ENCODE measurements around the gene SLC16A9. TPM values are rescaled to one million over a fixed set of nuclear protein-coding genes. Genes with fewer than 3 reads are reported as not detected.

SLC16A9 gene
- total and polyA plus RNA-seq, 2 donors (not counting 3 experiments of a cell fraction or from before 2014, with no cell fraction given), result 0.35 TPM; not detected in 1

DNA sequence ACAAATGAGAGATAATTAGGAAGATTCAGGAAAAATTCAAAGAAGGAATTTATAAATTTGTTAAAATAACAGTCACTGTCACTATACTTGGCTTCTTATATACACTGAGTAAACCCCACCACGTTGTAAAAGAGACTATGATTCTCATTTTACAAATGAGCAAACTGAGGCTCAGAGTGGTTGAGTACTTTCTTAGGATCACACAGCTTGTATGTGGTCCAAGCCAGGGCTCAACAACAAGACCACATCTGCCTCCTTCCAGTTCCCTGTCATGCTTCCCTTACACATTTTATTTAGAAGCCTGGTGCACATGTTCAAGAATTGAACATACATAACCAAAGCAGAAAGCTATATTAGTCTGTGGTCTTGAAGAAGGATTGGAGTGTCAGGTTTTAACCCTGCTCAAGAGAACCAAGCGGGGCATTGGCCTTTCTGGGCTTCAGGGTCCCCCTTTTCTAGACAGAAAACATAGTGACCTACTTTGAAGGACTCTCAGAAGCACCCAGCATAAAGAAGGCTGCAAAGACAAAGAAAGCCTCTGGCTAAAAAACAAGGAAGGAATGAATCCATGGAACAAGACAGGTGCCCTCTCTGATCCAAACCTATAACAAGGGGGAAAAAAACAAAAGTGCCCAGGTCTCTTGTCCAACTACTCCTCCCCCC is 42.8 kb upstream of the SLC16A9 start:
- no TSS peak for BruUV-seq (replicated peaks)
- no peak overlapping the region for H3K9ac ChIP-seq (replicated peaks; ENCODE audit: extremely low read depth, insufficient read depth, low read length)
- dilution Hi-C loops (cut with MboI; ENCODE audit: extremely low pct_ligation_motif_present, low sequenced_read_pairs), result no loop called here

GRCh38 chr10:59750155-59750945 is 40.7 kb upstream of the SLC16A9 start:
- Histone ChIP-seq H3K27me3 (ENCODE audit: control insufficient read depth in 2 of 2, insufficient read depth in 2 of 2, low read length in 2 of 2) (no peaks in the 10 kb centered on the region), H4K20me1 (replicated peaks; ENCODE audit: control insufficient read depth, extremely low read depth, insufficient read depth, low read length) (no peaks in the 10 kb centered on the region), H3K9me3 (replicated peaks; ENCODE audit: control insufficient read depth, insufficient read depth, low read length) (no peaks in the 10 kb centered on the region), H3K4me1 (ENCODE audit: control insufficient read depth, extremely low read depth, insufficient read depth, low read length) (no peaks in the 10 kb centered on the region), H3K36me3 (ENCODE audit: control insufficient read depth in 2 of 2, extremely low read depth in 1 of 2, insufficient read depth in 2 of 2, low read length in 2 of 2) (no peaks in the 10 kb centered on the region), H3K79me2 (ENCODE audit: control insufficient read depth, insufficient read depth, low read length) (no peaks in the 10 kb centered on the region), H3K4me2 (ENCODE audit: insufficient read depth, low read length) (no peak overlapping the region), H3K4me3 (replicated peaks in 1 of 3; ENCODE audit: insufficient read depth in 1 of 3, low read depth in 1 of 3, low read length in 3 of 3) (no peak overlapping the region), H3K27ac (ENCODE audit: insufficient read depth, low read depth, low read length) (no peak overlapping the region), H2AFZ (ENCODE audit: low read depth, low read length) (no peak overlapping the region), H3K9me1 (replicated peaks; ENCODE audit: control insufficient read depth, extremely low read depth, insufficient read depth, low read length) (no peaks in the 10 kb centered on the region), H3K9ac (replicated peaks; ENCODE audit: extremely low read depth, insufficient read depth, low read length) (no peak overlapping the region)
- FAIRE-seq (no peak), DNase-seq (ENCODE audit: low read depth, low spot score) (no peak)
- intact Hi-C loops (cut with micrococcal nuclease) (no loop called here), dilution Hi-C loops (cut with MboI; ENCODE audit: extremely low pct_ligation_motif_present, low sequenced_read_pairs) (no loop called here)
- POLR2A ChIA-PET, result no interaction called here
- CTCF ChIA-PET, result no interaction called here
- TF ChIP-seq POLR2AphosphoS5 (IDR thresholded peaks at IDR 0.05; ENCODE audit: insufficient read depth, low read depth, low read length), result no peak
- no peak for TF ChIP-seq EZH2 (IDR thresholded peaks at IDR 0.05; ENCODE audit: borderline replicate concordance, low read depth, low read length, severe bottlenecking)
- TF ChIP-seq GATA2 (IDR thresholded peaks at IDR 0.05; ENCODE audit: insufficient read depth, insufficient read length, low read depth, low read length), result no peak
- no peak for TF ChIP-seq POLR2A (IDR thresholded peaks at IDR 0.05; ENCODE audit: low read depth, low read length)
- TF ChIP-seq JUN (IDR thresholded peaks at IDR 0.05; ENCODE audit: borderline replicate concordance, insufficient read depth, insufficient read length, low read depth), result no peak
- no peak for TF ChIP-seq CTCF (IDR thresholded peaks at IDR 0.05; ENCODE audit: extremely low read depth in 1 of 2, insufficient read depth in 1 of 2, low read depth in 1 of 2, low read length in 2 of 2)
- no TSS peak for BruUV-seq (replicated peaks)

More for the DNA sequence above, 42.8 kb upstream of the SLC16A9 start:
- Histone ChIP-seq H3K9me1 (replicated peaks; ENCODE audit: control insufficient read depth, extremely low read depth, insufficient read depth, low read length) (no peaks in the 10 kb centered on the region), H4K20me1 (replicated peaks; ENCODE audit: control insufficient read depth, extremely low read depth, insufficient read depth, low read length) (no peaks in the 10 kb centered on the region), H3K79me2 (ENCODE audit: control insufficient read depth, insufficient read depth, low read length) (no peaks in the 10 kb centered on the region), H3K4me1 (ENCODE audit: control insufficient read depth, extremely low read depth, insufficient read depth, low read length) (no peaks in the 10 kb centered on the region), H3K27me3 (ENCODE audit: control insufficient read depth in 2 of 2, insufficient read depth in 2 of 2, low read length in 2 of 2) (peaks cover 0 to 1% of the 10 kb centered on the region in 2 experiments), H3K4me2 (ENCODE audit: insufficient read depth, low read length) (no peak overlapping the region), H3K36me3 (ENCODE audit: control insufficient read depth in 2 of 2, extremely low read depth in 1 of 2, insufficient read depth in 2 of 2, low read length in 2 of 2) (no peaks in the 10 kb centered on the region), H3K27ac (ENCODE audit: insufficient read depth, low read depth, low read length) (no peak overlapping the region), H2AFZ (ENCODE audit: low read depth, low read length) (no peak overlapping the region), H3K4me3 (replicated peaks in 1 of 3; ENCODE audit: insufficient read depth in 1 of 3, low read depth in 1 of 3, low read length in 3 of 3) (no peak overlapping the region), H3K9me3 (replicated peaks; ENCODE audit: control insufficient read depth, insufficient read depth, low read length) (no peaks in the 10 kb centered on the region)
- no peak for TF ChIP-seq POLR2A (IDR thresholded peaks at IDR 0.05; ENCODE audit: low read depth, low read length)
- POLR2A ChIA-PET, result no interaction called here
- CTCF ChIA-PET, result no interaction called here
- intact Hi-C loops (cut with micrococcal nuclease), result no loop called here
- FAIRE-seq (no peak), DNase-seq (ENCODE audit: low read depth, low spot score) (no peak)

Measured in endothelial cell of umbilical vein (primary cell).